ENCODE measurements around the gene THAP7. TPM values are rescaled to one million over a fixed set of nuclear protein-coding genes. Genes with fewer than 3 reads are reported as not detected.

Gene THAP7, protein sequence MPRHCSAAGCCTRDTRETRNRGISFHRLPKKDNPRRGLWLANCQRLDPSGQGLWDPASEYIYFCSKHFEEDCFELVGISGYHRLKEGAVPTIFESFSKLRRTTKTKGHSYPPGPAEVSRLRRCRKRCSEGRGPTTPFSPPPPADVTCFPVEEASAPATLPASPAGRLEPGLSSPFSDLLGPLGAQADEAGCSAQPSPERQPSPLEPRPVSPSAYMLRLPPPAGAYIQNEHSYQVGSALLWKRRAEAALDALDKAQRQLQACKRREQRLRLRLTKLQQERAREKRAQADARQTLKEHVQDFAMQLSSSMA
- 23.5 TPM for total RNA-seq (2021; ENCODE audit: unreplicated experiment)
- 27.8 TPM for polyA plus RNA-seq (2012; ENCODE audit: insufficient read length)
- percentile 63 among the genes with signal in this experiment for Bru-seq, nascent RNA
- BruChase-seq, experiment 1, labeled RNA remaining after a 2-hour chase: percentile 70 among the genes with signal in this experiment
- percentile 74 among the genes with signal in this experiment for BruChase-seq, experiment 2, labeled RNA remaining after a 6-hour chase
- long read RNA-seq, transcript THAP7-208 (3 exons, 1,957 nt): major isoform, 21 of 38 reads
- long read RNA-seq, transcript THAP7-201 (4 exons, 1,213 nt): minor isoform, 6 of 38 reads
- long read RNA-seq, partial matches to known transcripts: 0 of 38 reads
- long read RNA-seq, other reads (novel, unspliced or antisense): 5 of 38 reads

GRCh38 chr22:21001601-21002325 is at the start of gene THAP7:
THAP7 (minus strand) TSS chr22:21002118; CDS start chr22:21001911, 207 bp downstream.
- peak; percentile 63 for DNase-seq (ENCODE audit: low read depth, low spot score)
- intact Hi-C loops (cut with micrococcal nuclease; ENCODE audit: unreplicated experiment): no loop called here
- Histone ChIP-seq H3K9me3 (ENCODE audit: control insufficient read depth, insufficient read depth, low read depth, low read length) (no peaks in the 10 kb centered on the region), H3K4me1 (ENCODE audit: control insufficient read depth, insufficient read depth, low read length) (peaks cover 9% of the 10 kb centered on the region), H3K27me3 (ENCODE audit: control insufficient read depth, insufficient read depth, low read length) (no peaks in the 10 kb centered on the region), H3K4me3 (ENCODE audit: low read depth in 2 of 2, low read length in 2 of 2) (peak within 1 kb of the TSS; percentile 82 to 85), H3K36me3 (ENCODE audit: control insufficient read depth, insufficient read depth, low read length) (no peaks in the 10 kb centered on the region; the same call in 1 of the 2 replicates), H3K27ac (ENCODE audit: low read length) (peak within 1 kb of the TSS; percentile 92)
- in situ Hi-C loops (cut with HindIII; ENCODE audit: low pct_unique_long_range_greater_than_20kb, low sequenced_read_pairs): no loop called here
- ATAC-seq: peak; percentile 93
- ChIA-PET CTCF (no interaction called here), POLR2A (no interaction called here)
- TF ChIP-seq SIN3A (IDR thresholded peaks at IDR 0.05; ENCODE audit: borderline replicate concordance, insufficient read depth, low read depth, low read length) (peak; percentile 44; the same call in 1 of the 2 replicates), POLR2AphosphoS5 (IDR thresholded peaks at IDR 0.05; ENCODE audit: low read depth, low read length) (peak; percentile 92), CTCF (IDR thresholded peaks at IDR 0.05) (no peak), REST (IDR thresholded peaks at IDR 0.05; ENCODE audit: insufficient read depth in 1 of 2, low read depth in 2 of 2, low read length in 1 of 2) (no peak)
- BruUV-seq (replicated peaks): TSS peak; percentile 93

DNA sequence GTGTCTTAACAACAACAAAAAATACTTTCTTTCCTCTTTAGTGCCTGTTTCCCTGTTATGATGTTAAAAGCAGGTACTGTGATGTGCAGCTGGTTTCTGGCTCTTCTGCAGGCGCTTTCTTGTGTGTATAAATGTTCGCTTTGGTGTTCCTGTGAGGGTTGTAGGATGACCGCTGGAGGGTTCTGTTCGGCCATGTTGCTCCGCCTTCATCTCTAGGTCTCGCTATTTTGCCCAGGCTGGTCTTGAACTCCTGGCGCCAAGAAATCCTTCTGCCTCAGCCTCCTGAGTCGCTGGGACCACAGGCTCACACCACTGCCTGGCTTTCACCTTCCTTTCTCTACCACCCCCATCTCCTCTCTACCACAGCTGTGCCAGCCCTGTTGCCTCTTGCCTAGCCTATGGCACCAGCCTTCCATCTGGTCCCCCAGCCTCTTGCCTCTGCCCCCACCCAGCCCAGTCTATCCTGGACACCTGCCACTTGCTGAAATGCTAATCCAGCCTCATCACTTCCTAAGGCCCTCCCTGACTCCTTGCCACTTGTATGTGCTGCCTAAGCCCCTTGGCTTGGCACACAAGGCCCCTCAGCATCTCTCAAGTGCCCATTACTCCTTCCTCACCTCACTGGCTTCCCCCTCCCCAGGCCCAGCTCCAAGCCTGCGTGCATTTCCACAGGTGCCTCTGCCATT is 49.4 kb upstream of the THAP7 start:
- no peak for DNase-seq (ENCODE audit: low read depth, low spot score)
- Histone ChIP-seq H3K4me1 (ENCODE audit: control insufficient read depth, insufficient read depth, low read length) (no peaks in the 10 kb centered on the region), H3K27me3 (ENCODE audit: control insufficient read depth, insufficient read depth, low read length) (no peaks in the 10 kb centered on the region), H3K4me3 (ENCODE audit: low read depth in 2 of 2, low read length in 2 of 2) (no peak overlapping the region), H3K36me3 (ENCODE audit: control insufficient read depth, insufficient read depth, low read length) (no peaks in the 10 kb centered on the region), H3K9me3 (ENCODE audit: control insufficient read depth, insufficient read depth, low read depth, low read length) (no peaks in the 10 kb centered on the region), H3K27ac (ENCODE audit: low read length) (no peak overlapping the region)
- ATAC-seq: no peak
- TF ChIP-seq TCF7L2 (IDR thresholded peaks at IDR 0.05; ENCODE audit: low read depth, low read length): no peak
- TF ChIP-seq POLR2AphosphoS5 (IDR thresholded peaks at IDR 0.05; ENCODE audit: low read depth, low read length): no peak
- TF ChIP-seq REST (IDR thresholded peaks at IDR 0.05; ENCODE audit: insufficient read depth in 1 of 2, low read depth in 2 of 2, low read length in 1 of 2): no peak
- TF ChIP-seq SIN3A (IDR thresholded peaks at IDR 0.05; ENCODE audit: borderline replicate concordance, insufficient read depth, low read depth, low read length): no peak
- no peak for TF ChIP-seq CTCF (IDR thresholded peaks at IDR 0.05)
- intact Hi-C loops (cut with micrococcal nuclease; ENCODE audit: unreplicated experiment) (no loop called here), in situ Hi-C loops (cut with HindIII; ENCODE audit: low pct_unique_long_range_greater_than_20kb, low sequenced_read_pairs) (no loop called here)
- ChIA-PET CTCF (no interaction called here), POLR2A (no interaction called here)
- BruUV-seq (replicated peaks): no TSS peak

All from Panc1 (cell line).